ENCODE results near the gene DEXI.
"Not testable (repeated sequence)": the region's sequence is repeated elsewhere in the genome, so short reads cannot be mapped to it uniquely, and the experiment has no call there.

DEXI gene

GRCh38 chr16:10927497-10928112 lies 14.7 kb downstream of the DEXI start:
- DNase-seq (ENCODE audit: low read depth in 2 of 3, low spot score in 2 of 3) = no peak

- no peak for DNase-seq (ENCODE audit: low read depth in 2 of 3, low spot score in 2 of 3)
Observed at GRCh38 chr16:10926867-10927266, 15.4 kb downstream of the DEXI start.

GRCh38 chr16:10926094-10926493 lies 16.2 kb downstream of the DEXI start:
- no peak for DNase-seq (ENCODE audit: low read depth in 2 of 3, low spot score in 2 of 3)

- DNase-seq (ENCODE audit: low read depth in 2 of 3, low spot score in 2 of 3) = not testable (repeated sequence)
Observed at GRCh38 chr16:10925285-10925684, 17.0 kb downstream of the DEXI start.

- no peak for DNase-seq (ENCODE audit: low read depth in 2 of 3, low spot score in 2 of 3)
Observed at GRCh38 chr16:10923650-10924214, 18.5 kb downstream of the DEXI start.

GRCh38 chr16:10923146-10923649 lies 19.1 kb downstream of the DEXI start:
- DNase-seq (ENCODE audit: low read depth in 2 of 3, low spot score in 2 of 3) = no peak

- no peak for DNase-seq (ENCODE audit: low read depth in 2 of 3, low spot score in 2 of 3)
Observed at GRCh38 chr16:10922328-10923145, 19.7 kb downstream of the DEXI start.

- DNase-seq (ENCODE audit: low read depth in 2 of 3, low spot score in 2 of 3) = no peak
Observed at GRCh38 chr16:10921536-10922327, 20.5 kb downstream of the DEXI start.

- no peak for DNase-seq (ENCODE audit: low read depth in 2 of 3, low spot score in 2 of 3)
Observed at GRCh38 chr16:10920726-10921427, 21.4 kb downstream of the DEXI start.

- no peak for DNase-seq (ENCODE audit: low read depth in 2 of 3, low spot score in 2 of 3)
Observed at GRCh38 chr16:10919003-10919351, 23.3 kb downstream of the DEXI start.

GRCh38 chr16:10918294-10919002 lies 23.8 kb downstream of the DEXI start:
- peak; percentile 61 to 92 (median 86) for DNase-seq (ENCODE audit: low read depth in 2 of 3, low spot score in 2 of 3)

GRCh38 chr16:10916534-10916933 lies 25.7 kb downstream of the DEXI start:
- DNase-seq (ENCODE audit: low read depth in 2 of 3, low spot score in 2 of 3) = no peak

- DNase-seq (ENCODE audit: low read depth in 2 of 3, low spot score in 2 of 3) = no peak
Observed at GRCh38 chr16:10911267-10911666, 31.0 kb downstream of the DEXI start.

- DNase-seq (ENCODE audit: low read depth in 2 of 3, low spot score in 2 of 3) = no peak
Observed at GRCh38 chr16:10907757-10908045, 34.6 kb downstream of the DEXI start.

GRCh38 chr16:10906914-10907756 lies 35.1 kb downstream of the DEXI start:
- no peak for DNase-seq (ENCODE audit: low read depth in 2 of 3, low spot score in 2 of 3)

GRCh38 chr16:10906482-10906881 lies 35.8 kb downstream of the DEXI start:
- DNase-seq (ENCODE audit: low read depth in 2 of 3, low spot score in 2 of 3) = no peak

- no peak for DNase-seq (ENCODE audit: low read depth in 2 of 3, low spot score in 2 of 3)
Observed at GRCh38 chr16:10902999-10903398, 39.3 kb downstream of the DEXI start.

- no peak for DNase-seq (ENCODE audit: low read depth in 2 of 3, low spot score in 2 of 3)
Observed at GRCh38 chr16:10897134-10897533, 45.1 kb downstream of the DEXI start.

- DNase-seq (ENCODE audit: low read depth in 2 of 3, low spot score in 2 of 3) = no peak
Observed at GRCh38 chr16:10896723-10897122, 45.5 kb downstream of the DEXI start.

- no peak for DNase-seq (ENCODE audit: low read depth in 2 of 3, low spot score in 2 of 3)
Observed at GRCh38 chr16:10896165-10896564, 46.1 kb downstream of the DEXI start.

Measured in activated CD8-positive, alpha-beta memory T cell treated with anti-CD3 and anti-CD28 coated beads for 48 hours (primary cell).